Smooth muscle cell of the brain vasculature (primary cell): Measurements from ENCODE around the gene KIAA1217.

Experiments
- DNase-seq: peaks from one replicate; pipeline ENCODE4 v3.0.0-alpha.2; 2012; ENCODE audit warnings: low read depth, low spot score

The KIAA1217 gene

GRCh38 chr10:24589265-24589664 is 380.3 kb downstream of the KIAA1217 start:
- no peak for DNase-seq

DNA sequence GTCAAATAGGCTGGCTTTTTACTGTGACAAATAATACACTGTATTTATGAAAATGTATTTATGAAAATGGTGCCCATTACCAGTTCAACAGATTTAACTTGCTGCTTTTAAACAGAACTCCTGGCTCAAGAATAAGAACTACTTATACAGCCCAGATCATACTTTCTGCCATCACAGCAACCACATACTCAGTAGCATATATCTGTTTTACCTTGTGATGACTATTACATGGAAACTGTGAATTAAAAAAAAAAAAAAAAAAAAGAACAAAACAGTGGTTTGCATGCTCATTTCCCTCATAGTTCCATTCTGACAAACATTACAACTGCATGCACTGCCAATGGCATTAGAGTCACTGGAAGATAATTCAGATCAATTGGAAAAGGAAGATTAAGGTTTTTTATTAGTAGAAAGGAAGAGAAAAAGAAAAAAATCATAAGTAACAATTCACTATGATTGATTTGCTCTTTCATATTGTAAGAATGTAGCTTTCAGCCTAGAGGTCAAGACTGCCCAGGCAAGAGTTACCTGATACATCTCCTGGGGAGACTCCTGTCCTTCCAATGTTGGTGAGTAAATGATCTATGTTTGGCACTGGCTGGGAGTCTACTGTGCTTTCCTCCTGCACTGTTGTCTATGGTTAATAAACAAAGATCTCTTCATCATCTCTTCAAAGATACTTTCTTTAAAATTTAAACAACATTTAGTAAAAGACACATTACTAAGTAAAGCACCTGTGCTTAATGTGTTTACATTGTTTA is 381.9 kb downstream of the KIAA1217 start:
- DNase-seq: no peak

DNA sequence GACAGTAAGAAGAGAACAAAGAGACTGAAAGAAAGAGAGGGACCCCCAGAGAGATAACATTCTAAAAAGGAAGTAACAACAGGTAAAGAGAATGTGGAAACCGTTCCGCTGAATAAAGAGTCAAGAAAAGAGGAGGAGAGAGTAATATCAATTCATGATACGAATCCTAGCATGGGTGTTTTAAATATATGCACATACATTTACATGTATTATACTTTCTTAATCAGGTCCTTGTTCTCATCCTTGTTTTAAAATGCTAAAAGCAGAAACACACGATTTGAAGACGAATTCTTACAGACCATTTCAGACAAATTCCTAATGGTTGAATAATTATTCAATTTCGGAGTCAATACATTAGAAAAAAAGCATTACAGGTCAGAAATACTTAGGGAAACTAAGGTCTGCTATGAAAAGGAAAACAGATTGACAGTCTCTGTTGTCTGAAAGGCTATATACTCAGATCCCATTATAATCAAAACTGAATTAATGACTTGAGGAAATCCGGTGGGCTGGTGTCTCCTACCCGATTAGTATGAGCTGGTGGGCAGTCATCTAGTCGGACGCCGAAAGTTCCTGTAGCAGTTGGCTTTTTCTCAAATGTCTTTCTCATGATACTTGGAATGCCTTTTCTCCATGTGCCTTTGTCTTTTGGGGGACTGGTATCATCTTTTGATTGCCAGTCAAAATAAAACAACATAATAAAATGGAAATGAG is 387.4 kb downstream of the KIAA1217 start:
- DNase-seq: no peak

- DNase-seq: no peak
These were observed 388.5 kb downstream of the KIAA1217 start for GRCh38 chr10:24597426-24597825.
